ENCODE results near the gene RPS13.
"Not testable (repeated sequence)": the region's sequence is repeated elsewhere in the genome, so short reads cannot be mapped to it uniquely, and the experiment has no call there.

The RPS13 gene

GRCh38 chr11:17077520-17078401 lies at the start of gene RPS13:
Gene RPS13, minus strand, starts transcription at chr11:17077667. Its CDS starts 26 bp downstream, at chr11:17077641.
- DNase-seq (ENCODE audit: low spot score): peak; percentile 99

DNA sequence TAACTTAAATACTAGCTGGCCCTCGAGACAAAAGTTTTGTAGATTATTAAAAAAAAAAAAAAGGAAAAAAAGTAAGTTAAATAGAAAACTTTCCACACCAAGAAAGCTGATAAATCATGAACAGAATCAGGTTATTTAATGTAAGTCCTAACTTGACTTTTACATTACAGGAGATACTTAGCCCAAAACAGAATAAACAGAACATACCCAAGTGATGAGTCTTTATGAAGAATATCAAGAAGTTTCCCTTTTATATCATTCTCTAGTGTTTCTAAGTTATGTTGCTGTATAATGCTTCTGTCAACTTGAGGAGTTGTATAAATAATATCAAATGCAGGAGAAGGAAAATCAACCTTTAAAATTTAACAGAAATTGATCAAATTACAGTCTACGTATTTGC lies 44.5 kb upstream of the RPS13 start:
- DNase-seq (ENCODE audit: low spot score): no peak

DNA sequence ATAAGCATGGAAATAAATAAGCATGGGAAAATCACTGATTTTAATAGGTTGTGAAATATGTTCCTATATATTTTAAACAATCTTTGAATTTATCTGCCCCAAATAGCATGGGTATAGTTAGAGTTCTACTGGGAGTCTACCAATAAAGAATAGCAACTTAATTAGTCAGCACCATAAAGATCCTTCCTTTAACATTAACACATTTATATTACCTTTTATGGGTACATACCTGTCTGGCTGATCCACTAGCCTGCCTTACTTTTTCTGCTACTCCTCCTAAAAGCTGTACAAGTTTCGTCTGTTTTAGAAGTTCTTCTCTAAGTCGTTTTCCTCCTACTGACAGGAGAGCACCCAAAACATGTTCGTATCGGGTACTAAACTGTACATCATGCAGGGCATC lies 39.8 kb upstream of the RPS13 start:
- DNase-seq (ENCODE audit: low spot score): no peak

- no peak for DNase-seq (ENCODE audit: low spot score)
Observed at GRCh38 chr11:17116117-17116516, 38.6 kb upstream of the RPS13 start.

DNA sequence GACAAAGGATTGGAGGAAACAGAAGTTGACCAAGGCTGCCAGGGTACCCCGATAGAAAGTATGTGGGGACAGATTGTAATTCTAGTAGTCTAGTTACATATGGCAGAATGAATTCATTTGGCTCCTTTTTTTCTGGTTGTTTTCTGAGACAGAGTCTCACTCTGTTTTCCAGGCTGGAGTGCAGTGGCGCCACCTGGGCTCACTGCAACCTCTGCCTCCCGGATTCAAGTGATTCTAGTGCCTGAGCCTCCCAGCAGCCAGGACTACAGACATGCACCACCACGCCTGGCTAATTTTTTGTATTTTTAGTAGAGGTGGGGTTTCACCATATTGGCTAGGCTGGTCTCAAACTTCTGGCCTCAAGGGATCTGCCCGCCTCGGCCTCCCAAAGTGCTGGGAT lies 30.3 kb upstream of the RPS13 start:
- not testable (repeated sequence) for DNase-seq (ENCODE audit: low spot score)

GRCh38 chr11:17105404-17106040 lies 28.1 kb upstream of the RPS13 start:
- DNase-seq (ENCODE audit: low spot score): not testable (repeated sequence)

- DNase-seq (ENCODE audit: low spot score): no peak
Observed at GRCh38 chr11:17102462-17102861, 25.0 kb upstream of the RPS13 start.

DNA sequence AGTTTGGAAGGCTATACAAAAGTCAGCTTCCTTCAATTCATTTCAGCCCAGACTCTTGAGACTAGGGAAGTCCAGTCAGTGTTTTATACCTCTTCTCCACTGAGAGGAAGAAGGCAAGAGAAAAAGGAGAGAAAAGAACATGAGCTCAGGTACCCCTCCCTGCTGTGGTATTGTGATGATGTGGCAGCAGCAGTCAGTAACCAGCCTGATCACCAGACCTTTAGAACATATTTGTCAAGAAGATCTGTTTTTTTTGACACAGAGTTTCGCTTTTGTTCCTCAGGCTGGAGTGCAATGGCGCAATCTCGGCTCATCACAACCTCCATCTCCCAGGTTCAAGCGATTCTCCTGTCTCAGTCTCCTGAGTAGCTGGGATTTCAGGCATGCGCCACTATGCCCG lies 21.2 kb upstream of the RPS13 start:
- no peak for DNase-seq (ENCODE audit: low spot score)

DNA sequence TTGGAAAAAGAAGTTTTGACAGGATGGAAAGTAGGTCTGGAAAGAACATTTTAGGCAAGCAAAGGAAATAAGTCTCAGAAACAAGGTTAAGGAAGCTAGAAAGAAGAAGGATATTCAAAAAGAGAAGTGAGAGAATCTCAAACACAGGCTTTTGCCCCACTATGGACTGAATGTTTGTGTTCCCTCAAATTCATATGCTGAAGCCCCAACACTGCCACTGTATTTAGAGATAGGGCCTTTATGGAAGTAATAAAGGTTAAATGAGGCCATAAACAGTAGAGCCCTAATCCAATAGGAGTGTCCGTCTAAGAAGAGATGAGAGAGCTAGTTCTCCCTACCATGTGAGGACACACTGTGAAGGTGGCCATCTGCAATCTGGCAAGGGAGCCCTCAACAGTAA lies 20.6 kb upstream of the RPS13 start:
- DNase-seq (ENCODE audit: low spot score): no peak

DNA sequence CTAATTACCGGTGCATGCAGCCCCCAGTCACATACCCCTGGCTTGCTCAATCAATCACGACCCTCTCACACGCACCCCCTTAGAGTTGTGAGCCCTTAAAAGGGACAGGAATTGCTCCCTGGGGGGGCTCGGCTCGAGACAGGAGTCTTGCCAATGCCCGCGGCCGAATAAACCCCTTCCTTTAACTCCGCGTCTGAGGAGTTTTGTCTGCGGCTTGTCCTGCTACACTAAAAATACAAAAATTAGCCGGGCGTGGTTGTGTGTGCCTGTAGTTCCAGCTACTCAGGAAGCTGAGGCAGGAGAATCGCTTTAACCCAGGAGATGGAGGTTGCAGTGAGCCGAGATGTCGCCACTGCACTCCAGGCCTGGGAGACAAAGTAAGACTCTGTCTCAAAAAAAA lies 8.5 kb upstream of the RPS13 start:
- DNase-seq (ENCODE audit: low spot score): not testable (repeated sequence)

DNA sequence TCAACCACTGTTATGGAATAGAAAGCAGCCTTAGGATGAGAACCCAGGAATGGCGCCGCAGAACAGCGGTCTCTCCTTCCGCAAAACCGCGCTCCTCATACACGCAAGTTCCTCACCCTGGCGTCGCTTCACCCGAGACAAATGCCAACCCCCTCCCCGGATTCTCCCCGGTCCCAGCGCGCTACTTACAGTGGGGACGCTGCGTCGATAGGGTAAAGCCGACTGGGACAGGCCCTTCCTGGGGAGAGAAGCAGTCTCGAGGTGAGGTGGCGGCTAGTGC lies 287 bp downstream of the RPS13 start:
- no peak for DNase-seq (ENCODE audit: low spot score)

GRCh38 chr11:17076517-17077239 lies 789 bp downstream of the RPS13 start:
- DNase-seq (ENCODE audit: low spot score): no peak

GRCh38 chr11:17075506-17075905 lies 2.0 kb downstream of the RPS13 start:
- no peak for DNase-seq (ENCODE audit: low spot score)

DNA sequence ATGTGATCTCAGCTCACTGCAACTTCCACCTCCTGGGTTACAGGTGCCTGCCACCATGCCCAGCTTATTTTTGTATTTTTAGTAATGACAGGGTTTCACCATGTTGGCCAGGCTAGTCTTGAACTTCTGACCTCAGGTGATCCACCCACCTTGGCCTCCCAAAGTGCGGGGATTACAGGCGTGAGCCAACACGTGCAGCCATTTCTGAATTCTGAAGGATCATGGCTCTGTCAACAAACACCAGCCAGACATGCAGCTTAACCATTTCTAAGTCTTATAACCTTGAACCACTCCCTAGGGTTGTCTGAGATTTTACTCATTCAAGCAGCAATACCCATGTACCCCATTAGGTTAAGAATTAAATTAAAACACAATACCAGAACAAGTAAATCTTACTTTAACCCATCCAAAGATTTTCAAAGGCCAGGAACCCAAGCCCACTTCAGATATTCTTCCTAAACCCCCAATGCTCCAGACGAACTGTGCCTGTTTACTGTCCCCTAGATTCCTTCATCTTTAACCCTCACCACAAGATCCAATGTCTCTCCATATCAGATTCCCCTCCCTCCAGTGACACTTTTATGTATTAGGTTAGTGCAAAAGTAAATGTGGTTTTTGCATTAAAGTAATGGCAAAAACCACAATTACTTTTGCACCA lies 4.0 kb downstream of the RPS13 start:
- DNase-seq (ENCODE audit: low spot score): no peak

- DNase-seq (ENCODE audit: low spot score): no peak
Observed at GRCh38 chr11:17067417-17067816, 10.1 kb downstream of the RPS13 start.

- no peak for DNase-seq (ENCODE audit: low spot score)
Observed at GRCh38 chr11:17066691-17067090, 10.8 kb downstream of the RPS13 start.

GRCh38 chr11:17063171-17064002 lies 14.1 kb downstream of the RPS13 start:
- peak; percentile 65 for DNase-seq (ENCODE audit: low spot score)

DNA sequence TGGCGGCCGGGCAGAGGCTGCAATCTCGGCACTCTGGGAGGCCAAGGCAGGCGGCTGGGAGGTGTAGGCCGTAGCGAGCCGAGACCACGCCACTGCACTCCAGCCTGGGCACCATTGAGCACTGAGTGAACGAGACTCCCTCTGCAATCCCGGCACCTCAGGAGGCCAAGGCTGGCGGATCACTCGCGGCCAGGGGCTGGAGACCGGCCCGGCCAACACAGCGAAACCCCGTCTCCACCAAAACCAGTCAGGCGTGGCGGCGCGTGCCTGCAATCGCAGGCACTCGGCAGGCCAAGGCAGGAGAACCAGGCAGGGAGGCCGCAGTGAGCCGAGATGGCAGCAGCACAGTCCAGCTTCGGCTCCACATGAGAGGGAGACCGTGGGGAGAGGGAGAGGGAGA lies 26.3 kb downstream of the RPS13 start:
- DNase-seq (ENCODE audit: low spot score): not testable (repeated sequence)

DNA sequence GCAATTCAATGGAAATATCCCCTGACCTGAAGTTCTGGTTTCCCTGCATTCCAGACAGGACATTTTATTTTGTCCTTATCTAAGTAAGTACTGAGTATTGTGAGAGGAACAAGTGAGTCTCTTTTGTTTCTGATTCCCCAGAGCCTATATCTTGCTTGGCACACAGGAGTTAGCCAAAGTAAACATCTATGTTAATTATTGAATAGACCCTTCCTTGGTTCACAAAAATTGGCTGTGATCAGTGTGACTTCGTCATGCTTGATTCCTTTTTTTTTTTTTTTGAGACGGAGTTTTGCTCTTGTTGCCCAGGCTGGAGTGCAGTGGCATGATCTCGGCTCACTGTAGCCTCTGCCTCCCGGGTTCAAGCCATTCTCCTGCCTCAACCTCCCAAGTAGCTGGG lies 29.0 kb downstream of the RPS13 start:
- DNase-seq (ENCODE audit: low spot score): peak; percentile 69

DNA sequence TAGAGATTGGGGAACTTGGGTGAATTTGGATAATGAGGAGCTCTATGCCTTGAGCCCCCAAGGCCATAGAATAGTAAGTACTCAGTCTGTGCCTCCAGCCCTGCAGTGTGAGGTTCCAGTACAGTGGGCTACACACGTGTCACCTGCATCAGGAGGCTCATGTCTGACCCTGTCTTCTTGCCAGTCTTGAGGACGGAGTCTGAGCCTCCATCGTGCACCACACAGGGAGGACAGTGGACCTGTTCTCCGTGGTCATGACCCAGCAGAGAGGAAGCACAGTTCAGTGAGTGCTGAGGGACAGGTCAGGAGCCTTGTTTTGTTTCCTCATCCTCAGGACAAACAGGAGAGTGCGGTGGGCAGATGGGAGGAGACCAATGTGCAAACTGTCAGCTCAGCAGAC lies 30.8 kb downstream of the RPS13 start:
- DNase-seq (ENCODE audit: low spot score): peak; percentile 2

Data from kidney tubule cell (primary cell).